GM18502 (cell line): ENCODE measurements around the gene YBX2.
A peak's percentile ranks its signal among the peaks of the same experiment; 100 is the strongest.
"Not testable (repeated sequence)": the region's sequence is repeated elsewhere in the genome, so short reads cannot be mapped to it uniquely, and the experiment has no call there.

Source experiments
- ATAC-seq: cut with Tn5 transposase; IDR thresholded peaks from one replicate; pipeline ENCODE4 v1.9.1; 2021; ENCODE audit warnings: mild to moderate bottlenecking; ENCODE audit not compliant: unreplicated experiment, poor library complexity

The YBX2 gene

DNA sequence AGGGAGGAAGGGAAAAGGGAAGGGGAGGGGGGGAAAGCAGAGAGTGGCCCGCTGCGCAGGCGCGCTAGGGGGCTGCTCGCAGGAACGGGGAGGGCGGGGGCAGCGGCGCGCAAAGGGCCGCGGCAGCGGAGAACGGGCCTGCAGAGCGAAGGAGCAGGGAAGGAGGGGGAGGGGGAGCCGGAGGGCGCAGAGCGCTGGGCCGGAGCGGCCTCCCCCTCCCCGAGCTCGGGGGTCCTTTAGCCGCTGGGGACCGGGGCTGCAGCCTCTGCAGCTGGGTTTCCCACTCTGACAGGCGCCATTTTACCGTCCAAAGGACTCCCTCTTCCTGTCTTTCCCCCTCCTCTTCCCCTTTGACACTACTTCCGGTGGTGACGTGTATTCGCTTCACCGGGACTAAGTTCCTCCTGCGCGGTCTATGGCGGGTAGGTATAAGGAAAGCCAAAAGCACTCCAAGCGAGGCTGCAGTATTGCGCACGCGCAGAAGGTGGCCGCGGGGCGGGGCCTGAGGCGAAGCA, 42.7 kb downstream of the YBX2 start, which contains the start of gene CTDNEP1:
Gene CTDNEP1, minus strand, starts transcription at position 74 of the 515 bp plus-strand sequence. CDS start 438 bp downstream, outside the sequence.
- peak; percentile 78 for ATAC-seq

GRCh38 chr17:7250695-7251627, 43.5 kb downstream of the YBX2 start:
- no peak for ATAC-seq

- ATAC-seq = no peak
These were observed 44.6 kb downstream of the YBX2 start for GRCh38 chr17:7249830-7250229.

DNA sequence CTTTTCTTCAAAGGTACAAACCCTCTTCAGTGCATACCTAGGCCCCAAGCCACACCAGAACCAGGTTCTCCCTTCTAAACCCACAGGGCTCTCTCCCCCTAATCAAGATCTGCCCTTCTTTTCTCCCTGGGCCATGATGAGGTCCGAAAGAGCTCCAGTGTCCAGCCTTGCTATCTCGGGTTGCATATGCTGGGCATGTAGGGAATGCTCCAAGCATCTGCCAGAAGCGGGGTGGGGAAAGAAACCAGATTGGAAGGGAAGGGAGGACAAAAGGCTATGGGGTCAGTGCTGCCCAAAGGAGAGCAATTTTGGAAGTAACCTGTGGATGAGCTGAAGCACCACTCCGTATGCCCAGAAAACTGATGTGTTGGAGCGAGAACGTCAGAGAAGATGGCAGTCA, 45.2 kb downstream of the YBX2 start:
- ATAC-seq = no peak

DNA sequence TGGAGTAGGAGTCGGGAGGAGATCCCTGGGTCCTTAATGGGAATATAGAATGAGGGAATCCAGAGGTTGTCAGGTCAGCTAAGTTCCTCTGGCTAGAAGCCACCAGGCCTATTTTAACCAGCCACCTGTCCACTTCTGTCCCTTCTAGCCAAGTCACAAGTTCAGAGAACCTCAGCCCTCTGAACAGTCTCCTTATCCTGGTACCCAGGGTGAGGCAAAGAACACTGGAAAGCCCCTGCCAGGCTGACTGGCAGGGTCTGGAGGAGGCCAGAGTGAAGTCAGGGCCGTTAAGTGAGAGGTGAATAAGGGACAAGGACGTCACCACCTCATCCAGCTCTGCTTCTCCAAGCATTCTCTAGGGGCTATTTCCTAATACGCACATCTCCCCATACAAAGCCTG, 45.6 kb downstream of the YBX2 start:
- ATAC-seq = no peak

GRCh38 chr17:7246779-7247178, 47.7 kb downstream of the YBX2 start:
- no peak for ATAC-seq

DNA sequence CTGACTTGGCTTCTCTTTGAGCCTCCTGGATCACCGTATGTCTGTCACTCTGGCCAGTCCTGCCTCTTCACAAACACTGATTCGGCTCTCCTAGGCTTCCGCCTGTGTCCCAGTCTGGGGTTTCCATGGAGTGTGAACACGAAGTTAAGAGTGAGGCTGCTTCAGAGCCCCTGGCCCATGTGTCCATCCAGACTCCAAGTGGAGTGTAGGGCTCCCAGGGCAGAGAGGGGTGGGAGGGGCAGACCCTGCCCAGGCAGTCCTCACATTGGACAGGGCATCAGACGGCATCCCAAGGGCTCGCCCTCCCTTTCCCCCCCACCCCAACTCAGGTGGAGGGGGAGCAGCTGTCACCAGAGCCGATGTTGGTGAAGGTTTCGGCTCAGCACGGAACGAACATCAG, 50.6 kb downstream of the YBX2 start:
- not testable (repeated sequence) for ATAC-seq

DNA sequence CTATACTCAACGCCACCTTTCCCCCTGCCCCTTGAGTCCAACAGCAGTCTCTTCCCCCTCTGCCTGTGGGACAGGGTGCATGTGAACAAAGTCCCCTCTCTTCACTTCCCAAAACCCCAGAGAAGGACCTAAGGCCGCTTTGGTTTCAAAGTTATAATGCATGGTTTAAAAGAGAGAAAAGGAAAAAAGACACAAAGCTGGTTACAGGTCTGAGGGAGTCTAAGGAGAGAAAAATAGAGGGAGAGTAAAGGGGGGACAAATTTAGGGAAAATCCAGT, 51.0 kb downstream of the YBX2 start:
- no peak for ATAC-seq

DNA sequence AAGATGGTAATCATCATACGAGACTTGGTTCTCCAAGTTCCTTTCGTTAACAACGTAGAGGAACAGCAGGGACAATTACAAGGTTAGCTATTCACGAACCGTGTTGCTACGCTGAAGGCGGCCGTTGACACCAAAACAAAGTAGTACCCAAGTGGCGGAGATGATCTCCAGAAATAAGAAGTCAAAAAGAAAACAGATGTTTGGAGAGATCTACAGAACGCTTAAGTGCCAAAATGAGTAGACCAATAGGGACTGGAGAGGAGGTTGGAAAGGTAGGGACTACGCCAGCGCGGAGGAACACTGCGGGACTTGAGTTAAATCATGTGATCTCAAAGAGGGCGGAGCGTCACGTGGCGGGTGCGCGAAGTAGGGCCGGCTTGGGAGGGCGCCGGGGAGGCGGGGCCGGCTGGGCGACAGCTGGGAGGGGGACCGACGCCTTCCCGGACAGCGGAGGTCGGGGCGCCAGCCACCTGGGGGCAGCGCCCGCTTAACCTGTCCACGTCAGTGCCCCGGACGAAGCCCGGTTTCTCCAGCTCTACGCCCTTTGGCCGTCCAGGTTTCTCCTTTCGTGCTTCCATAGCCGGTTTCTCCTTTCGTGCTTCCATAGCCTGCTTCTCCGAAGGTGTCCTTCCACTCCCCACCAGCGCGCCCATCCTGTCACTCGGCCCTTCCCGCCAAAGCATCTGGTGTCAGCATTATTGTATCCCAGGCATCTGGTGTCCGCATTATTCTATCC, 51.6 kb downstream of the YBX2 start:
- ATAC-seq = peak; percentile 46

DNA sequence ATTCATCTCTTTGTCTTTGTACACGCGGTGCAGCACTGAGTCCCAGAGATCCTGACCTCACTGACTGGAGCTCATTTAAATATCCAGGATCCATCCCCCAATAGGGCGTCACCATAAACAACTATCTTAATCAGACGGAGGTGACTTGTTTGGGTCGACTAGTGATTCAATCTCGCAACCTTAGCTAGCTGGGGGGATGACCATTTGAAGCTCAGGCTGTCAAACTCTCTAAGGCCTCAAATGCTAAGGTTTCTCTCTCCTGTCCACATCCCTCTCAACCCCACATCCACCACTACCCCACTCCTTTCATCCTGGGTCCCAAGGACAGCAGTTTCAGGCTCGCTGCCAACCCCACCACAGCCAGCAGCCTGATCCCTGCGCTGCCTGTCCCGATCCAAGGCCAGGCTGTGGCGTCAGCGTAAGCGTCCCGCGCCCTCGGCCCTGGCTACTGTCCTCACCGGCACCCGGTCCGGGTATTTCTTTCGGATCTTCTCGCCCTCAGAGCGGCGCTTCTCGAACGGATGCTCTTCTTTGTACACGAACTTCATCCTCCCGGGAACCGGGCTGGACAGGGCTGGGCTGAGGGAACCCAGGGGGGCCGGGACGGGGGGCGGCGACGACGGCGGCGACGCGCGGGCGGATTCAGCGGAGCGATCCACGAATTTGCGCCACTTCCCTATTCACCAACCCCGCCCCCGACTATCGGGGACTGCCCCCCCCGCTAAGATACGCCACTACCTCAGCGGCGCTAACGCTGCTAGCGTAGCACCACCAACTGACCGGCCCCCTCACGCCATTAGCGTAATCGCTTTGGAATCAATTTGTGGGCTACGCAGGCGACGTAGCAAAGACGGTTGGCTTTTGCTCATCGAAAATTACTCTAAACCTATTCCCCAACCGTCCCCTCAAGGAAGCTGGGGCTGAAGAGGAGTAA, 52.4 kb downstream of the YBX2 start, which contains the start of gene GABARAP:
Gene GABARAP, minus strand, starts transcription at position 667 of the 934 bp plus-strand sequence. Its CDS starts 119 bp downstream, at position 548.
- ATAC-seq = peak; percentile 35

DNA sequence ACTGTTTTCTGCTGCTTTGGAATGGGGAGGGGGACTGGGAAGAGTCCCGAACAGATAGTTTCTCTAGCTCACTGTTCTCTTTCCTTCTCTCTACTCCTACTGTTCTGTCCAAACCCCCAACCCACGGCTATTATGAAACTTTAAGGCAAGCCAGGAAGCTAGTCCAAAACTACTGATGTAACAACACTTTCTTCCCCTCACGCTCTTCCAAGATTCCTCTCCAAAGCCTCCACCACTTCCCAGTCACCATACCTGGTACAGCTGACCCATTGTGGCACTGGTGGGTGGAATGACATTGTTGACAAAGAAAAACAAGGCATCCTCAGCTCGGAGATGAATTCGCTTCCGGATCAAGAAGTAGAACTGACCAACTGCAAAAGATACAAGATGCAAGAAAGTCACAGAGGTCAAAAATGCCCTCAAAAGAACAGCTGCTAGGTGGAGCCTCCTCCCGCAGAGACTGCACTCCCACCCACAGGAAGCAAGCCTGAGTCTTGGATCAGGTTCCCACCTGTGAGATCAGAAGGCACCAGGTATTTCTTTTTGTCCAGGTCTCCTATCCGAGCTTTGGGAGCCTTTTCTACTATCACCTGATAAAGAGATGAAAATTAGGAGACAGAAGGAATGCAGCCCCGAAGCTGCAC, 53.2 kb downstream of the YBX2 start:
- no peak for ATAC-seq

DNA sequence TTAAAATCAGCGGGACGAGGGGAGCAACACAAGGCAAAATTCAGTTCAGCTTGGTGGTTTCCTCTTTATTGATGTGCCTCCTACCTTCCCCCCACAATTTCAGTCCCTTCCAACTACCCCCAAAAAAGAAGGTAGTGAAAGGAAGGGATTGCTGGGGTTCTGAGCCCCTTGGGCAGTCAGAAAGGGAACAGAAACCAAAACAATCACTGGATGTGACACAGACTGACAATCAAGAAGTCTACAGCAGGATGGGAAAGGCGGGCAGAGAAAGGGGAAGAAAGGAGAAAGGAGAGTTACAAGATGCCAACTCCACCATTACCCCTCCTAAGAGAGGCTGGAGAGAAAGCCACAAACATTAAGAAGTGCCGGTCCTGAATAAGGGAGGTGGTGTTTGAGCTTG, 54.1 kb downstream of the YBX2 start:
- ATAC-seq = no peak

DNA sequence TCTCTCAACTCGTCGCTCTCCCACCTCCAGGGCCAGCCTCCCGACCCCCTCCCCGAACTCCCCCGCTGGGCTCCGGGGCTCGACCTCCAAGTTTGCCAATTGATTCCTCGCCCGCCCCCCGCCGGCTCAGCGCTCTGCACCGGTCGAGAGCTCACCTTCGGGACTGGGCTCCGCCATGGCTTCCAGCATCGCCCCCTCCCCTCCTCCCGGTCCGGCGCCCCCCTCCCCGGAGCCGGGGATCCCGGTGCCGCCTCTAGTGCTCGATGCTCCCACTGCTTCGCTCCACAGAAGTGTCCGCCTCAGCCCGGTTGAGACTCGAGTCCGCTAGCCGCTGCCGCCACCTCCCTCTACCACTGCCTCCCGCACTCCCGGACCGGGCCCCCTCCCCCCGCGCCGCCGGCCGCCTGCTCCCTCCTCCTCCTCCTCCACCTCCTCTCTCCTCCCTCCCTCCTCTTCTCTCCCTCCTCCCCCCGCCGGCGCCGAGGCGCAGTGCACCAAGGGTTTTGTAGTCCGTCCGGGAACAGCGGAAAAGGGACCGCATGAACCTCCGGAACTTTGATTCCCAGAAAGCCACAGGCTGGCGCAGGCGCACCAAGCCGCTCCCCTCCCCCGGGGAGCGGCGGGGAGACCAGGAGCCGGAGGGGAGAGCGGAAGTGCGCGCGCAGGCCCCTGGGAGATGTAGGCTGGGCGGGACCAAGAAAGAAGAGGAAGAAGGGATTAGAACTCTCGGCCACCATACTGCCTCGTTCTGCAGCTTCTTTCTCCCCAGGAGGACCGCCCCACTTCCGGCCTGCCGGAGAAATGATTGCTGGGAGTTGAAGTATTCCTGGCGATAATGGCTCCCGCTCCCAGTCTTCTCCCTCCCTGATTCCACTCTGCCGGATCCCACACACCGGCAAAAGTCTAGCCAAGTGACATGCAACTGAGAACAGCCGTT, 55.1 kb downstream of the YBX2 start, which contains the start of gene PHF23:
Gene PHF23, minus strand, starts transcription at position 367 of the 937 bp plus-strand sequence. Its CDS starts 178 bp downstream, at position 189.
- peak; percentile 46 for ATAC-seq

GRCh38 chr17:7238420-7239090, 55.9 kb downstream of the YBX2 start:
- ATAC-seq = no peak
